Measurements from ENCODE around the gene RPS26. TPM values are rescaled to one million over a fixed set of nuclear protein-coding genes. Genes with fewer than 3 reads are reported as not detected.
"Not testable (repeated sequence)": the region's sequence is repeated elsewhere in the genome, so short reads cannot be mapped to it uniquely, and the experiment has no call there.

The RPS26 gene
- 43.9 and 45.2 TPM in 2 replicates for total RNA-seq

DNA sequence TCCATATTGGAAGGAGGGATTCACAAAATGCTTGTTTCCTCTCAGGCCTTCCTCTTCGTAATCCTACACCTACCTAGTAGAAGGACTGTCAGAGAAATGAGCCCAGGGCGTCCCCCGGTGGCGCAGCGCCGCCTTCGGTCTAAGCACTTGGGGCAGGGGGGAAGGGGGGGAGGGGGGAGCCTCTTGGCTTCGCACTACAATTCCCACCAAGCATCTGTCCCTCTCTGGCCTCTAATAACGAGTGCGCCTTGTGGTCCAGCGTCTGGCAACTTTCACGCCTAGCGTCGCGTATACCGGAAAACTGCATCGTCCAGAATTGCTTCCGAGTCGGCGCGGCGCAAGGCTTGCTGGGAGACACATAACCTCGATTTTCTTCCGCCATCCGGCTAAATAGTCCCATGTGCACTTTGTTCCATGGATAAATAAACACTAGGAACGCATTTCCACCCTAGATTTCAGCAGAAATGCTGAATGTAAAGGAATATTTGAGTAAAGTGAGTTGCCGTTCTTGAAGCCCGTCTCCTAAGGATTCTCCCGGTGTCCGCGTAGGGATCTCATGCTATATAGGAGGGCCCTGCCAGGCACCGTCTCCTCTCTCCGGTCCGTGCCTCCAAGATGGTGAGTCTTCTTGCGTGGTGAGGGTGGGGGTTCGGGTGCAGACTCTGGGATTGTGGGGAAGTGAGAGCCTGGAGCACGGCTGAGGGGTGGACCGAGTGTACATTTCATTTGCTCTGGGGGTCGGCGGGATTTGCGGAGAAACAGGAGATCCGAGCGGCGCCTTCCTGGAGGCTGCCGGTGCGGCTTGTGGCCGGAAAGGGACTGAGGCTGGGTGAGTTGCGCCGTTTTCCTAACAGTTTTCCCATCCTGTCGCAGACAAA, at the start of gene RPS26:
Gene RPS26, plus strand, starts transcription at position 367 of the 878 bp plus-strand sequence. Its CDS starts 249 bp downstream, at position 616.
- no peaks in the 10 kb centered on the region for H3K9me3 Mint-ChIP-seq
- no peaks in the 10 kb centered on the region for H3K27me3 Mint-ChIP-seq (ENCODE audit: low read depth)
- H3K4me3 Mint-ChIP-seq (ENCODE audit: low read depth), result peak within 1 kb of the TSS; percentile 95
- intact Hi-C loops (cut with micrococcal nuclease), result loop anchor here (1.0 to 10.0 kb wide), 10 partner anchors 9 to 304 kb away; partner anchors contain the start of genes IKZF4, ORMDL2, PA2G4 and RPL41
- peak within 1 kb of the TSS; percentile 93 for H3K27ac Mint-ChIP-seq
- peaks cover 44% of the 10 kb centered on the region for H3K4me1 Mint-ChIP-seq (ENCODE audit: low read depth)
- DNase-seq (ENCODE audit: low spot score), result peak; percentile 94
- H3K36me3 Mint-ChIP-seq (ENCODE audit: low read depth), result peaks cover 64% of the 10 kb centered on the region

DNA sequence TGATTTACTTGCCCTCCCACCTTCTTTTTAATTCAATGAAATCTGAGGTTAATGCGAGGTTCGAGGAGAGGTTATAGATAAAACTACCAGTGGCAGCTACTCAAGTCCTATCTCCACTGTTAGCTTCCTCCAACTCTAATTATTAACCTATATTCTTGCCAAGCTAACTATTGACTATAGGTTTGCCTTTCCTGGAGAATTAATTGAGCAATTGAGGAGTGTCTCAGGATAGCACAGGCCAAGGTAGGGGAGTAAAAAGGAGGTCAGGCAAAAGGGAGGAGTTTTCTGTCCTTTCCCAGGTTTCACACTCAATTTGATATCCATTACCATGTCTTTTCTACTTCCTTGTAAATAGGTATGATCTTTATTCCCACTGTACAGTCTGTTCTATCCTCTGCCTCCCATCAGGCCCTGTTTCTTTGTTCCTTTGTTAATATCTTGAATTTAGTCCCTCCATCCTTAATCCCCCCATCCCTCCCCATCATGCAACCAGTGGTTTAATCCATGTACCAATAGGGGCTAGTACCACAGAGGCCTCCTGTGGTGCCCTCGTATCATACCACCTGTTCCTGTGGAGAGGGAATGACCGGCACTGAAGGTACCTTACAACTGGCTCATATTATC, 48.4 kb upstream of the RPS26 start:
- Mint-ChIP-seq H3K27ac (no peak overlapping the region), H3K4me3 (ENCODE audit: low read depth) (no peak overlapping the region), H3K27me3 (ENCODE audit: low read depth) (no peaks in the 10 kb centered on the region), H3K9me3 (no peaks in the 10 kb centered on the region), H3K4me1 (ENCODE audit: low read depth) (peaks cover 19% of the 10 kb centered on the region), H3K36me3 (ENCODE audit: low read depth) (peaks cover 52% of the 10 kb centered on the region)
- DNase-seq (ENCODE audit: low spot score), result no peak
- intact Hi-C loops (cut with micrococcal nuclease), result no loop called here

- H3K36me3 Mint-ChIP-seq (ENCODE audit: low read depth), result peaks cover 39% of the 10 kb centered on the region
- H3K9me3 Mint-ChIP-seq, result no peaks in the 10 kb centered on the region
- DNase-seq (ENCODE audit: low spot score), result no peak
- H3K27me3 Mint-ChIP-seq (ENCODE audit: low read depth), result no peaks in the 10 kb centered on the region
- no peak overlapping the region for H3K4me3 Mint-ChIP-seq (ENCODE audit: low read depth)
- intact Hi-C loops (cut with micrococcal nuclease), result loop anchor here (5.0 kb wide), 2 partner anchors 107 to 122 kb away; partner anchors contain the start of genes PA2G4, RPL41 and ZC3H10
- H3K27ac Mint-ChIP-seq, result no peak overlapping the region
- peaks cover 24% of the 10 kb centered on the region for H3K4me1 Mint-ChIP-seq (ENCODE audit: low read depth)
These were observed 46.4 kb upstream of the RPS26 start for GRCh38 chr12:55995366-55995765.

GRCh38 chr12:55996201-55996714, 45.5 kb upstream of the RPS26 start:
- Mint-ChIP-seq H3K27me3 (ENCODE audit: low read depth) (no peaks in the 10 kb centered on the region), H3K27ac (peak overlapping the region; percentile 46), H3K4me3 (ENCODE audit: low read depth) (peak overlapping the region; percentile 84)

DNA sequence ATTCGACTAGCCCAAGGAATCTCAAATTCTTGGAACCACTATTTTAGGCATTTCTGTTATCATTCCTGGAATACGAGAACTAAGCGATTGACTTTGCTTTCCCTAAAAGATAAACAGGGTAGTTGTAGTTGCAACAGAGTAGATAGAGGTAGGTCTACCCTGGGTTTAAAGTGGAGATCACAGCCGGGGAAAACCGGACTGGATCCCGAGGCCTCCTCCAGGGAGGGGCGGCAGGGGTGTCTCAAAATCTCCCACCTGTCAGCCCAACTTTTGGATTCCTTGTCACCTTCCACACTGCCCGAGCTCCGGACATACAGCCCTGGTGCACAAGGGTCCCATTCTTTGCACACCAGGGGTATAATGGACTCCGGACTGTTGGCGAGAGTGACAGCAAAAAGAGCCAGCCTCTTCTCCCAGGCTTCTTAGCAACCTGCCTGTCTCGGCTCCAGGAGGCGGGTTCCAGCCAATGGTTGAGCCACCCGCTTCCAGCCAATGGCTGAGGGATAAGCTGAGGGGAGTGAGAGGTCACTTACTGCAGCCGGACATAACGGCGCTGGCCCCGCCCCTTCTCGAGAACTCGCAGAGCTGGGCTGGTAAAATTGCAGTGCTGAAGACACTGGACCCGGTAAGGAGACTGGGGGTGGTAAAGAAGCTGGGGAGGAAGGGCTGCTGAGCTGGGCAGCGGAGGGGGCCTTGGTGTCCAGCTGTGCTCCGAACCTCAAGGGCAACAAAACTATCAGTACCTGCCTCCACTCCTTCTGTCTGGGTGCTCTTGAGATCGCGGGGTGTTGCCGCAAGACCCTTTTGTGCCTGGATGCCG, 44.8 kb upstream of the RPS26 start, which contains the start of gene SUOX:
Gene SUOX, plus strand, starts transcription at position 562 of the 820 bp plus-strand sequence. CDS start 4,946 bp downstream, outside the sequence.
- Mint-ChIP-seq H3K27me3 (ENCODE audit: low read depth) (no peaks in the 10 kb centered on the region), H3K9me3 (no peaks in the 10 kb centered on the region), H3K4me1 (ENCODE audit: low read depth) (peaks cover 24% of the 10 kb centered on the region), H3K27ac (peak within 1 kb of the TSS; percentile 46), H3K36me3 (ENCODE audit: low read depth) (peaks cover 28% of the 10 kb centered on the region), H3K4me3 (ENCODE audit: low read depth) (peak within 1 kb of the TSS; percentile 84)
- DNase-seq (ENCODE audit: low spot score), result peak; percentile 54
- intact Hi-C loops (cut with micrococcal nuclease), result loop anchor here (1.0 to 5.0 kb wide), 7 partner anchors 24 to 120 kb away; partner anchors contain the start of genes DGKA, IKZF4, PA2G4 and RPL41

More at GRCh38 chr12:55996201-55996714, 45.5 kb upstream of the RPS26 start:
- peak; percentile 56 for DNase-seq (ENCODE audit: low spot score)
- intact Hi-C loops (cut with micrococcal nuclease), result loop anchor here (1.0 to 5.0 kb wide), 4 partner anchors 33 to 121 kb away; partner anchors contain the start of genes DGKA, PA2G4, RPL41 and ZC3H10
- no peaks in the 10 kb centered on the region for H3K9me3 Mint-ChIP-seq
- H3K36me3 Mint-ChIP-seq (ENCODE audit: low read depth), result peaks cover 30% of the 10 kb centered on the region
- H3K4me1 Mint-ChIP-seq (ENCODE audit: low read depth), result peaks cover 24% of the 10 kb centered on the region

GRCh38 chr12:55997535-55997859, 44.2 kb upstream of the RPS26 start:
- no peak for DNase-seq (ENCODE audit: low spot score)
- peaks cover 26% of the 10 kb centered on the region for H3K4me1 Mint-ChIP-seq (ENCODE audit: low read depth)
- H3K27ac Mint-ChIP-seq, result peak overlapping the region; percentile 46
- peaks cover 28% of the 10 kb centered on the region for H3K36me3 Mint-ChIP-seq (ENCODE audit: low read depth)
- H3K4me3 Mint-ChIP-seq (ENCODE audit: low read depth), result peak overlapping the region; percentile 84
- no peaks in the 10 kb centered on the region for H3K9me3 Mint-ChIP-seq
- intact Hi-C loops (cut with micrococcal nuclease), result loop anchor here (1.0 to 5.0 kb wide), 6 partner anchors 24 to 120 kb away; partner anchors contain the start of genes DGKA, IKZF4, PA2G4 and RPL41
- H3K27me3 Mint-ChIP-seq (ENCODE audit: low read depth), result no peaks in the 10 kb centered on the region

DNA sequence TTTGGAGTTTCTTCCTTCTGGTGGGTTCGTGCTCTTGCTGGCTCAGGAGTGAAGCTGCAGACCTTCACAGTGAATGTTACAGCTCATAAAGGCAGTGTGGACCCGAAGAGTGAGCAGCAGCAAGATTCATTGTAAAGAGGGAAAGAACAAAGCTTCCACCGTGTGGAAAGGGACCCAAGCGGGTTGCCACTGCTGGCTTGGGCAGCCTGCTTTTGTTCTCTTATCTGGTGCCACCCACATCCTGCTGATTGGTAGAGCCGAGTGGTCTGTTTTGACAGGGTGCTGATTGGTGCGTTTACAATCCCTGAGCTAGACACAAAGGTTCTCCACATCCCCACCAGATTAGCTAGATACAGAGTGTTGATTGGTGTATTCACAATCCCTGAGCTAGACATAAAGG, 42.2 kb upstream of the RPS26 start:
- Mint-ChIP-seq H3K27ac (peak overlapping the region; percentile 21), H3K4me3 (ENCODE audit: low read depth) (peak overlapping the region; percentile 17), H3K36me3 (ENCODE audit: low read depth) (peaks cover 26% of the 10 kb centered on the region), H3K4me1 (ENCODE audit: low read depth) (peaks cover 24% of the 10 kb centered on the region)
- not testable (repeated sequence) for DNase-seq (ENCODE audit: low spot score); H3K9me3 Mint-ChIP-seq; H3K27me3 Mint-ChIP-seq (ENCODE audit: low read depth)
- intact Hi-C loops (cut with micrococcal nuclease), result loop anchor here (5.0 kb wide), 2 partner anchors 103 to 118 kb away; partner anchors contain the start of genes PA2G4, RPL41 and ZC3H10

DNA sequence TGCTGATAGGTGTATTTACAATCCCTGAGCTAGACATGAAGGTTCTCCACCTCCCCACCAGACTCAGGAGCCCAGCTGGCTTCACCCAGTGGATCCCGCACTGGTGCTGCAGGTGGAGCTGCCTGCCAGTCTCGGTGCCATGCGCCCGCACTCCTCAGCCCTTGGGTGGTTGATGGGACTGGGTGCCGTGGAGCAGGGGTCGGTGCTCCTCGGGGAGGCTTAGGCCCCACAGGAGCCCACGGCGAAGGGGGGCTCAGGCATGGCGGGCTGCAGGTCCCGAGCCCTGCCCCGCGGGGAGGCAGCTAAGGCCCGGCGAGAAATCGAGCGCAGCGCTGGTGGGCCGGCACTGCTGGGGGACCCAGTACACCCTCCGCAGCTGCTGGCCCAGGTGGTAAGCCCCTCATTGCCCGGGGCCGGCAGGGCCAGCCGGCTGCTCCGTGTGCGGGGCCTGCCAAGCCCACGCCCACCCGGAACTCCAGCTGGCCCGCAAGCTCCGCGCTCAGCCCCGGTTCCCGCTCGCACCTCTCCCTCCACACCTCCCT, 41.6 kb upstream of the RPS26 start:
- peaks cover 24% of the 10 kb centered on the region for H3K4me1 Mint-ChIP-seq (ENCODE audit: low read depth)
- H3K36me3 Mint-ChIP-seq (ENCODE audit: low read depth), result peaks cover 28% of the 10 kb centered on the region
- not testable (repeated sequence) for H3K27me3 Mint-ChIP-seq (ENCODE audit: low read depth); H3K9me3 Mint-ChIP-seq; DNase-seq (ENCODE audit: low spot score); H3K4me3 Mint-ChIP-seq (ENCODE audit: low read depth); H3K27ac Mint-ChIP-seq
- intact Hi-C loops (cut with micrococcal nuclease), result loop anchor here (5.0 kb wide), 2 partner anchors 102 to 117 kb away; partner anchors contain the start of genes PA2G4, RPL41 and ZC3H10

DNA sequence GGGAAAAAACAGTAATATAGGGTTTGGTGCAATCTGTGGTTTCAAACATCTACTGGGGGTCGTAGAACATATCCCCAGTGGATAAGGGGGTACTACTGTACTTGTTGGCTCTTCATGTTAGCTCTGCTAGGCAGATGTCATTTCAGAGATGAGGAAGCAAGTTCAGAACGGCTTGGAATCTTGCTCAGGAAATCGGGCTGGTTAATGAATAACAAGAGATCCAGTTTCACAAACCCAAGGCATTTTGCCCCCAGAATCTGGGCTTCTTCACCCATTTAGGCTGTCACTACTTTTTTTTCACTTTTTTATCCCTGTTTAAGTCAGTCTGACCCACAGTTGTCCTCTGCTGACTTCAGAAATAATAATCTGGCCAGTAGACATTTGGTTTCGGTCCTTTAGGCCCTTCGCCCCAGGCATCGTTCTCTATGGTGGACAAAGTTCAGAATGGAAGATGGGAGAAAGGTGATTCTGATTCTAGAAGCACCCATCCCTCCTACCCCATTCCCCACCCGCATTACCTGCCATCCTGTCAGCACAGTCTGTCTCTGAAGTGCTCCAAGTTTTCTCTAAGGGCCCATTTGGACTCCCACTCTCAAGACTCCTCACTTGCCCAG, 40.1 kb upstream of the RPS26 start:
- peaks cover 19% of the 10 kb centered on the region for H3K4me1 Mint-ChIP-seq (ENCODE audit: low read depth)
- peaks cover 35% of the 10 kb centered on the region for H3K36me3 Mint-ChIP-seq (ENCODE audit: low read depth)
- DNase-seq (ENCODE audit: low spot score), result no peak
- intact Hi-C loops (cut with micrococcal nuclease), result no loop called here
- no peaks in the 10 kb centered on the region for H3K27me3 Mint-ChIP-seq (ENCODE audit: low read depth)
- no peak overlapping the region for H3K27ac Mint-ChIP-seq
- H3K4me3 Mint-ChIP-seq (ENCODE audit: low read depth), result no peak overlapping the region
- no peaks in the 10 kb centered on the region for H3K9me3 Mint-ChIP-seq

DNA sequence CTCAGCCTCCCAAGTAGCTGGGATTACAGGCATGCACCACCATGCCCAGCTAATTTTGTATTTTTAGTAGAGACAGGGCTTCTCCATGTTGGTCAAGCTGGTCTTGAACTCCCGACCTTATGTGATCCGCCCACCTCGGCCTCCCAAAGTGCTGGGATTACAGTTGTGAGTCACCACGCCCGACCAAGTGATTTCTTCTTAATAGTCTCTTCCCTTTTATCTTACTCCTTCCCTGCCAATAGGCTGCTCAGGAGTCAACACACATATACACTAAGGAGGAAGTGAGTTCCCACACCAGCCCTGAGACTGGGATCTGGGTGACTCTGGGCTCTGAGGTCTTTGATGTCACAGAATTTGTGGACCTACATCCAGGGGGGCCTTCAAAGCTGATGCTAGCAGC, 38.3 kb upstream of the RPS26 start:
- intact Hi-C loops (cut with micrococcal nuclease); H3K9me3 Mint-ChIP-seq; H3K4me3 Mint-ChIP-seq (ENCODE audit: low read depth); H3K27ac Mint-ChIP-seq; DNase-seq (ENCODE audit: low spot score); H3K27me3 Mint-ChIP-seq (ENCODE audit: low read depth): not testable (repeated sequence)
- Mint-ChIP-seq H3K36me3 (ENCODE audit: low read depth) (peaks cover 38% of the 10 kb centered on the region), H3K4me1 (ENCODE audit: low read depth) (peaks cover 20% of the 10 kb centered on the region)

GRCh38 chr12:56004211-56004610, 37.5 kb upstream of the RPS26 start:
- Mint-ChIP-seq H3K9me3 (no peaks in the 10 kb centered on the region), H3K27ac (no peak overlapping the region), H3K27me3 (ENCODE audit: low read depth) (no peaks in the 10 kb centered on the region), H3K36me3 (ENCODE audit: low read depth) (peaks cover 37% of the 10 kb centered on the region), H3K4me1 (ENCODE audit: low read depth) (peaks cover 24% of the 10 kb centered on the region), H3K4me3 (ENCODE audit: low read depth) (no peak overlapping the region)
- no peak for DNase-seq (ENCODE audit: low spot score)
- intact Hi-C loops (cut with micrococcal nuclease), result no loop called here
